Activated CD8-positive, alpha-beta T cell treated with anti-CD3 and anti-CD28 coated beads for 36 hours (primary cell): ENCODE data around the gene FSD2. TPM values are rescaled to one million over a fixed set of nuclear protein-coding genes. Genes with fewer than 3 reads are reported as not detected.
A peak's percentile ranks its signal among the peaks of the same experiment; 100 is the strongest.
"Not testable (repeated sequence)": the region's sequence is repeated elsewhere in the genome, so short reads cannot be mapped to it uniquely, and the experiment has no call there.

Experiments
- ATAC-seq: fragments of 200-7000 bp; cut with Tn5 transposase; one replicate; pipeline ENCODE4 v1.10.0; 2021; ENCODE audit warnings: mild to moderate bottlenecking, moderate library complexity
- CTCF ChIA-PET: fragments of 350-600 bp; sonication (Branson Sonifier 250); formaldehyde crosslinking; loops from one replicate; lab custom pipeline; 2021; ENCODE audit warnings: antibody characterized with exemption; lab: Charles Lee
- POLR2A ChIA-PET: fragments of 350-600 bp; sonication (Branson Sonifier 250); formaldehyde crosslinking; loops from one replicate; lab custom pipeline; 2021; ENCODE audit warnings: antibody characterized with exemption; lab: Charles Lee
- DNase-seq: peaks from one replicate; pipeline ENCODE4 v3.0.0-alpha.2; 2020
- H3K27ac Mint-ChIP-seq: one replicate; pipeline ENCODE4 v1.8.0; 2021; ENCODE audit warnings: mild to moderate bottlenecking, mixed read lengths
- H3K27me3 Mint-ChIP-seq: one replicate; pipeline ENCODE4 v1.8.0; 2021; ENCODE audit warnings: mixed read lengths
- H3K36me3 Mint-ChIP-seq: one replicate; pipeline ENCODE4 v1.8.0; 2021; ENCODE audit warnings: low read depth, mixed read lengths
- H3K4me1 Mint-ChIP-seq: one replicate; pipeline ENCODE4 v1.8.0; 2021; ENCODE audit warnings: low read depth, mixed read lengths
- H3K4me3 Mint-ChIP-seq: one replicate; pipeline ENCODE4 v1.8.0; 2021; ENCODE audit warnings: mild to moderate bottlenecking, moderate library complexity, mixed read lengths
- H3K9me3 Mint-ChIP-seq: one replicate; pipeline ENCODE4 v1.8.0; 2021; ENCODE audit warnings: mixed read lengths
- CTCF ChIP-seq: fragments of 200-600 bp; IDR thresholded peaks from one replicate; pipeline ENCODE4 v1.8.0; 2022; ENCODE audit warnings: antibody characterized with exemption, mild to moderate bottlenecking
- intact Hi-C: fragments of 100-400 bp; cut with micrococcal nuclease; formaldehyde crosslinking; loops from one replicate; pipeline ENCODE4 v1.10.0; 2022
- total RNA-seq, 2 experiments: library from RNA; stranded (reverse); gene quantifications; one replicate each; pipeline ENCODE4 v1.2.3, GENCODE V29; 2021

The FSD2 gene
- total RNA-seq, 2 experiments from 2014 or later = not detected

GRCh38 chr15:82709081-82709420 lies 96.8 kb downstream of the FSD2 start:
- ChIA-PET POLR2A (interaction anchor here (1.1 to 1.2 kb wide), 2 partner anchors 28 to 102 kb away, joined by 4 to 5 read pairs; no protein-coding TSS in a partner anchor), CTCF (no interaction called here)
- DNase-seq (peak; percentile 17), ATAC-seq (no peak)
- intact Hi-C loops = no loop called here
- peaks cover 16% of the 10 kb centered on the region for H3K27me3 Mint-ChIP-seq
- H3K9me3 Mint-ChIP-seq = no peaks in the 10 kb centered on the region
- TF ChIP-seq CTCF = no peak
- no peaks in the 10 kb centered on the region for H3K36me3 Mint-ChIP-seq
- H3K27ac Mint-ChIP-seq = no peak overlapping the region
- H3K4me1 Mint-ChIP-seq = no peaks in the 10 kb centered on the region
- no peak overlapping the region for H3K4me3 Mint-ChIP-seq

- H3K36me3 Mint-ChIP-seq, intact Hi-C loops, H3K27ac Mint-ChIP-seq, H3K9me3 Mint-ChIP-seq, DNase-seq, ATAC-seq, POLR2A ChIA-PET, CTCF ChIA-PET, H3K4me3 Mint-ChIP-seq, H3K4me1 Mint-ChIP-seq, H3K27me3 Mint-ChIP-seq: not testable (repeated sequence)
Measured at GRCh38 chr15:82705856-82706255, 100.0 kb downstream of the FSD2 start.

Other genes with a start within 250 kb of the FSD2 start
- gene CPEB1, start 158.7 kb downstream of the FSD2 start, total RNA-seq = 1 to 10 TPM; 1.2 to 1.6 TPM
- gene AP3B2, start 96.2 kb downstream of the FSD2 start, total RNA-seq = under 1 TPM; 0.16 to 0.18 TPM
- 1 to 10 TPM; 5.8 to 6.1 TPM for gene WHAMM, start 3.6 kb upstream of the FSD2 start, total RNA-seq
- 1 to 10 TPM; 5.4 TPM for gene HOMER2, start 146.7 kb upstream of the FSD2 start, total RNA-seq
- gene RAMAC, start 180.1 kb upstream of the FSD2 start, total RNA-seq = 10 to 100 TPM; 18.2 to 19.7 TPM
- 10 to 100 TPM; 25.6 to 30.2 TPM for gene C15orf40, start 205.6 kb upstream of the FSD2 start, total RNA-seq